ENCODE measurements around the gene SYTL3. TPM values are rescaled to one million over a fixed set of nuclear protein-coding genes. Genes with fewer than 3 reads are reported as not detected.

The SYTL3 gene
- total RNA-seq, 5 donors from 2014 or later (not counting 1 experiment from before 2014, with no cell fraction given) = 14.4 to 45.6 (median 22.9) TPM

DNA sequence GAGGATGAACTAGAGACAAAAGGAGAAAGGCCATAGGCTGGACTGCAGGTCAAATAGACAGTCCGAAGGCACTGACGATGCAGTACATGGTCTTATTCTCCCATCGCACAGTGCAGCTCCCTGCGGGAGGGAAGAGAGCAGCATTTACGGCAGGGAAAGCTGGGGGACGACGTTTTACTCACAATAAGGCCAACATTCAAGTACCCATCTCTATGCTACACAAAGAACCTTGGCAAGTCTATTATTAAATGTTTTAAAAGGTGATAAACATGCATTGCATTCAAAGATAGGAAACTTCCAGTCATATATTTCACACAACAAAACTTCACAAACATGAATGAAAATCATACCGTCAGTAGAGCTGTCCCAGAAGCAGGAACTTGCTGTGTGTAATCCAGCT is 13.1 kb upstream of the SYTL3 start:
- no CpG with 5 or more reads among the region's 8 CpGs for WGBS (ENCODE audit: insufficient coverage)
- H3K27me3 Mint-ChIP-seq = no peaks in the 10 kb centered on the region
- Histone ChIP-seq H3K36me3 (ENCODE audit: control insufficient read depth in 2 of 2, extremely low read depth in 1 of 2, insufficient read depth in 1 of 2, low read length in 1 of 2) (peaks cover 7 to 54% of the 10 kb centered on the region in 2 donors), H3K27me3 (replicated peaks in 1 of 2; ENCODE audit: control insufficient read depth in 2 of 2, extremely low read depth in 1 of 2, insufficient read depth in 2 of 2, low read length in 1 of 2) (no peaks in the 10 kb centered on the region), H3K4me3 (ENCODE audit: control insufficient read depth in 1 of 2, extremely low read depth in 1 of 2, low read length in 1 of 2) (no peak overlapping the region), H3K9me3 (no peaks in the 10 kb centered on the region), H3K4me1 (ENCODE audit: control insufficient read depth in 1 of 2, extremely low read depth in 1 of 2, insufficient read depth in 2 of 2, low read length in 2 of 2) (peaks cover 22 to 46% of the 10 kb centered on the region in 2 experiments), H3K27ac (ENCODE audit: low read length) (no peak overlapping the region)
- no peak overlapping the region for H3K4me3 Mint-ChIP-seq
- peaks cover 70 to 73% (median 72%) of the 10 kb centered on the region in 3 donors for H3K4me1 Mint-ChIP-seq
- H3K36me3 Mint-ChIP-seq = peaks cover 43% of the 10 kb centered on the region
- H3K9me3 Mint-ChIP-seq = no peaks in the 10 kb centered on the region
- no peak for ATAC-seq (replicated peaks in 1 of 4)
- no peak for DNase-seq
- CTCF ChIA-PET = interaction anchor here in 1 of 2 donors (0.6 to 1.1 kb wide), 3 partner anchors 9 to 13 kb away, joined by 3 read pairs; no protein-coding TSS in a partner anchor
- POLR2A ChIA-PET = interaction anchor here in 1 of 2 donors (1.4 kb wide), 1 partner anchor 13 kb away, joined by 8 read pairs; the partner anchor contains the start of gene SYTL3
- peak overlapping the region; percentile 30 to 71 for H3K27ac Mint-ChIP-seq

DNA sequence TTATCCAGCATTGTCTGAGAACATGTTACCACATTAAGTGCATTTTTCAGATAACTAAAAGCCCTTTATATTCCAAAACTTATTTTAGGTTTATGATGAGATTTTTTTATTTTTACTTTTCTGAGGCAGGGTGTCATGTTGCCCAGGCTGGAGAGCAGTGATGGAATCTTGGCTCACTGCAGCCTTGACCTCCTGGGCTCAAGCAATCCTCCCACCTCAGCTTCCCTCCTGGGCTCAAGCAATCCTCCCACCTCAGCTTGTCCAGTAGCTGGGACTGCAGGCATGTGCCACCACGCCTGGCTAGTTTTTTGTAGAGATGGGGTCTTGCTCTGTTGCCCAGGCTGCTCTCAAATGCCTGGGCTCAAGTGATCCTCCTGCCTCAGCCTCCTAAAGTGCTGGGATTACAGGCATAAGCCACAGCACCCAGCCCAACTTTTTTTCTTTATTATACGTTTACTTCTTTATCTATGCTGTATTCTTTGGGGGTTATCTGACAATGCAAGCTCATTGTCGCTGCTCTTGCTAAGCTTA is 11.5 kb upstream of the SYTL3 start:
- DNase-seq = no peak

DNA sequence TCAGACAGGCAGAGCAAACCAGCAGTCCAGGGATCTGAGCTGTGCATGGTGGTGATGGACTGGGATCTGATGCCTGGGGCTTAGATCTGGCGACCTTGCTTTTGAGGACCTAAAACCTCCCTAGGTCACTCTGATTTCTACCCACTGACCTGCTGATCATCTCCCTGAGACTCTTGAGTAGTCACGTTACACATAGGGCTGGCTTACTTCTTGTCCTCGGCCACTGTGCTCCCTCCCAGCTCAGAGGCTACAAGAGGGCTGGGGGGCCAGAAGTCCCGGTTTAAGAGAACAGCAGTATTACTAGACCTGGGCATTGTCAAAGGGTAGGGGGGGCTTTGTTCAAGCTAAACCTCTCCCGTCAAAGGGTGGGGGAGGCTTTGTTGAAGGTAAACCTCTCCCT is 10.8 kb upstream of the SYTL3 start:
- CTCF ChIA-PET = interaction anchor here in 1 of 2 donors (0.6 to 1.3 kb wide), 2 partner anchors 21 to 104 kb away, joined by 3 to 4 read pairs; no protein-coding TSS in a partner anchor
- H3K4me3 ChIP-seq (ENCODE audit: control insufficient read depth in 1 of 2, extremely low read depth in 1 of 2, low read length in 1 of 2) = no peak overlapping the region
- ATAC-seq (replicated peaks in 1 of 4) = no peak
- H3K36me3 Mint-ChIP-seq = peaks cover 39% of the 10 kb centered on the region
- WGBS (ENCODE audit: insufficient coverage) = 90% methylated on average over 4 of the region's 5 CpGs
- peaks cover 29 to 58% of the 10 kb centered on the region in 2 experiments for H3K4me1 ChIP-seq (ENCODE audit: control insufficient read depth in 1 of 2, extremely low read depth in 1 of 2, insufficient read depth in 2 of 2, low read length in 2 of 2)
- H3K36me3 ChIP-seq (ENCODE audit: control insufficient read depth in 2 of 2, extremely low read depth in 1 of 2, insufficient read depth in 1 of 2, low read length in 1 of 2) = peaks cover 7 to 52% of the 10 kb centered on the region in 2 donors
- H3K27me3 Mint-ChIP-seq = no peaks in the 10 kb centered on the region
- no peak for DNase-seq
- H3K9me3 Mint-ChIP-seq = no peaks in the 10 kb centered on the region
- H3K27me3 ChIP-seq (replicated peaks in 1 of 2; ENCODE audit: control insufficient read depth in 2 of 2, extremely low read depth in 1 of 2, insufficient read depth in 2 of 2, low read length in 1 of 2) = no peaks in the 10 kb centered on the region
- no peaks in the 10 kb centered on the region for H3K9me3 ChIP-seq
- peaks cover 81 to 84% (median 82%) of the 10 kb centered on the region in 3 donors for H3K4me1 Mint-ChIP-seq
- peak overlapping the region; percentile 37 for H3K27ac ChIP-seq (ENCODE audit: low read length)
- POLR2A ChIA-PET = interaction anchor here (0.5 to 2.3 kb wide), 7 partner anchors 10 to 142 kb away, joined by 3 to 9 read pairs (median 3); partner anchors contain the start of gene SYTL3 (in 1 of the 2)
- H3K4me3 Mint-ChIP-seq = peak overlapping the region in 1 of 3 donors; percentile 49
- H3K27ac Mint-ChIP-seq = peak overlapping the region; percentile 65 to 80

More for the DNA sequence above, 11.5 kb upstream of the SYTL3 start:
- CTCF ChIA-PET = interaction anchor here in 1 of 2 donors (0.6 to 1.3 kb wide), 2 partner anchors 21 to 105 kb away, joined by 3 to 4 read pairs; no protein-coding TSS in a partner anchor
- H3K4me3 ChIP-seq (ENCODE audit: control insufficient read depth in 1 of 2, extremely low read depth in 1 of 2, low read length in 1 of 2) = no peak overlapping the region
- peak overlapping the region in 1 of 3 donors; percentile 49 for H3K4me3 Mint-ChIP-seq
- H3K4me1 ChIP-seq (ENCODE audit: control insufficient read depth in 1 of 2, extremely low read depth in 1 of 2, insufficient read depth in 2 of 2, low read length in 2 of 2) = peaks cover 29 to 58% of the 10 kb centered on the region in 2 experiments
- POLR2A ChIA-PET = interaction anchor here (0.5 to 2.3 kb wide), 8 partner anchors 11 to 490 kb away, joined by 3 to 9 read pairs (median 4); partner anchors contain the start of gene SYTL3 (in 1 of the 2)
- peak overlapping the region; percentile 37 for H3K27ac ChIP-seq (ENCODE audit: low read length)
- no CpG with 5 or more reads among the region's 3 CpGs for WGBS (ENCODE audit: insufficient coverage)
- peaks cover 39% of the 10 kb centered on the region for H3K36me3 Mint-ChIP-seq
- peaks cover 7 to 52% of the 10 kb centered on the region in 2 donors for H3K36me3 ChIP-seq (ENCODE audit: control insufficient read depth in 2 of 2, extremely low read depth in 1 of 2, insufficient read depth in 1 of 2, low read length in 1 of 2)
- ATAC-seq (replicated peaks in 1 of 4) = no peak
- H3K27ac Mint-ChIP-seq = peak overlapping the region; percentile 65 to 80
- H3K27me3 ChIP-seq (replicated peaks in 1 of 2; ENCODE audit: control insufficient read depth in 2 of 2, extremely low read depth in 1 of 2, insufficient read depth in 2 of 2, low read length in 1 of 2) = no peaks in the 10 kb centered on the region
- peaks cover 80 to 82% (median 81%) of the 10 kb centered on the region in 3 donors for H3K4me1 Mint-ChIP-seq
- no peaks in the 10 kb centered on the region for H3K9me3 ChIP-seq
- no peaks in the 10 kb centered on the region for H3K27me3 Mint-ChIP-seq
- no peaks in the 10 kb centered on the region for H3K9me3 Mint-ChIP-seq

DNA sequence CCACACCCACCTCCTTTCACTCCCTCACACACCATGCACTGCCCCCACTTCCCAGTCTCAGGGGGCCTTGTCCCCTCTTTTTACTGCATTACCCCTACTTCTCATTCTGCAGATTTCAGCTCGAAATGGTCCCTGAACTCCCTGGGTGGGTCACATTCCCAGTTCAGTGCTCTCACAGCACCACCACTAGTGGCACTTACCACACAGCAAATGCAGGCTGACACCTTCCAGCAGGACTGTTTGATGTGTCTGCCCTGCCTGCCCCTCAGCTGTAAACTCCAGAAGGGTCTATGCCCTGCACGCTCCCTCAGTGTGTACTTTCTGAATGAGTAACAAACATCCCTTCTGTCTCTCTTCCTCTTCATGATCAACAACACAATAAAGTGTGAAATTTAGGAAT is 9.3 kb upstream of the SYTL3 start:
- peaks cover 33% of the 10 kb centered on the region for H3K36me3 Mint-ChIP-seq
- ChIA-PET POLR2A (interaction anchor here (0.6 to 0.9 kb wide), 5 partner anchors 10 to 359 kb away, joined by 3 to 8 read pairs (median 3); partner anchors contain the start of gene SYTL3 (in 1 of the 2)), CTCF (interaction anchor here (0.7 kb wide), 2 partner anchors 13 to 334 kb away, joined by 3 read pairs; no protein-coding TSS in a partner anchor)
- no peaks in the 10 kb centered on the region for H3K27me3 ChIP-seq (replicated peaks in 1 of 2; ENCODE audit: control insufficient read depth in 2 of 2, extremely low read depth in 1 of 2, insufficient read depth in 2 of 2, low read length in 1 of 2)
- no peaks in the 10 kb centered on the region for H3K27me3 Mint-ChIP-seq
- H3K4me1 Mint-ChIP-seq = peaks cover 74 to 77% (median 75%) of the 10 kb centered on the region in 3 donors
- H3K27ac ChIP-seq (ENCODE audit: low read length) = peak overlapping the region; percentile 3
- ATAC-seq (replicated peaks in 1 of 4) (no peak), DNase-seq (no peak)
- peaks cover 3 to 47% of the 10 kb centered on the region in 2 donors for H3K36me3 ChIP-seq (ENCODE audit: control insufficient read depth in 2 of 2, extremely low read depth in 1 of 2, insufficient read depth in 1 of 2, low read length in 1 of 2)
- no peak overlapping the region for H3K4me3 ChIP-seq (ENCODE audit: control insufficient read depth in 1 of 2, extremely low read depth in 1 of 2, low read length in 1 of 2)
- peak overlapping the region; percentile 2 to 91 (median 10) for H3K4me3 Mint-ChIP-seq
- peak overlapping the region; percentile 80 to 91 for H3K27ac Mint-ChIP-seq
- no peaks in the 10 kb centered on the region for H3K9me3 Mint-ChIP-seq
- no peaks in the 10 kb centered on the region for H3K9me3 ChIP-seq
- WGBS (ENCODE audit: insufficient coverage) = 83% methylated on average over 1 of the region's 2 CpGs
- H3K4me1 ChIP-seq (ENCODE audit: control insufficient read depth in 1 of 2, extremely low read depth in 1 of 2, insufficient read depth in 2 of 2, low read length in 2 of 2) = peaks cover 20 to 61% of the 10 kb centered on the region in 2 experiments

DNA sequence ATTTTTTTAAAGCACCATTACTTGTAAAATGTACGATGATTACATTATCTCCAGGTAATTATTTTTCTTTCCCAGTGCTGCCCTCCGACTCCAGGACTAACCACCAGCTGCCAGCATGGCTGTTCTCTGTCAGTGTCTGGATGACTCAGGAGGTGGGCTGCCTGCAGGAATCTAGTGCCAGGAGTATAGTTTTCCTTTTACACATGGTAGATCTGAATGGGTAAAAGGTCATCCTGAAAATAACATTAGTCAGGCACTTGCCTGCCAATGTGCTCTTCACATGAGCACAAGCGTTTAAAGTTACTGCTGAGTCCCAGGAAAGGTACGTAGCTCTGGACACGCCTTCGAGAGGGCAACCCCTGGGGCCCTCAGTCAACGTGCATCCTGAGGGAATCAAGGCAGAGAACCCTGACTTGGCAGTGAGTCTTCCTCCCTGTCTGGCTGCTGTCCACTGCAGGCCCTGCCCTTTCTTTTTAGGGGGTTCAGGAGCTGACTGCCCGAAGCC is 7.7 kb upstream of the SYTL3 start:
- ATAC-seq (replicated peaks in 1 of 4) (no peak), DNase-seq (no peak)
- Histone ChIP-seq H3K4me3 (ENCODE audit: control insufficient read depth in 1 of 2, extremely low read depth in 1 of 2, low read length in 1 of 2) (peak overlapping the region in 1 of 2 donors; percentile 81), H3K27me3 (replicated peaks in 1 of 2; ENCODE audit: control insufficient read depth in 2 of 2, extremely low read depth in 1 of 2, insufficient read depth in 2 of 2, low read length in 1 of 2) (no peaks in the 10 kb centered on the region), H3K27ac (ENCODE audit: low read length) (no peak overlapping the region), H3K9me3 (no peaks in the 10 kb centered on the region), H3K4me1 (ENCODE audit: control insufficient read depth in 1 of 2, extremely low read depth in 1 of 2, insufficient read depth in 2 of 2, low read length in 2 of 2) (peaks cover 12 to 57% of the 10 kb centered on the region in 2 experiments), H3K36me3 (ENCODE audit: control insufficient read depth in 2 of 2, extremely low read depth in 1 of 2, insufficient read depth in 1 of 2, low read length in 1 of 2) (peaks cover 3 to 32% of the 10 kb centered on the region in 2 donors)
- peaks cover 20% of the 10 kb centered on the region for H3K36me3 Mint-ChIP-seq
- CTCF ChIA-PET = interaction anchor here in 1 of 2 donors (1.2 kb wide), 2 partner anchors 9 to 49 kb away, joined by 3 read pairs; no protein-coding TSS in a partner anchor
- POLR2A ChIA-PET = interaction anchor here (0.5 to 4.2 kb wide), 5 partner anchors 11 to 227 kb away, joined by 3 to 47 read pairs (median 5); partner anchors contain the start of genes EZR (in 1 of the 2) and TMEM181 (in 1 of the 2)
- peak overlapping the region; percentile 91 to 99 (median 95) for H3K4me3 Mint-ChIP-seq
- 92% methylated on average over 6 of the region's 8 CpGs for WGBS (ENCODE audit: insufficient coverage)
- peaks cover 66 to 76% (median 71%) of the 10 kb centered on the region in 3 donors for H3K4me1 Mint-ChIP-seq
- no peaks in the 10 kb centered on the region for H3K9me3 Mint-ChIP-seq
- no peaks in the 10 kb centered on the region for H3K27me3 Mint-ChIP-seq
- peak overlapping the region; percentile 69 to 97 for H3K27ac Mint-ChIP-seq

DNA sequence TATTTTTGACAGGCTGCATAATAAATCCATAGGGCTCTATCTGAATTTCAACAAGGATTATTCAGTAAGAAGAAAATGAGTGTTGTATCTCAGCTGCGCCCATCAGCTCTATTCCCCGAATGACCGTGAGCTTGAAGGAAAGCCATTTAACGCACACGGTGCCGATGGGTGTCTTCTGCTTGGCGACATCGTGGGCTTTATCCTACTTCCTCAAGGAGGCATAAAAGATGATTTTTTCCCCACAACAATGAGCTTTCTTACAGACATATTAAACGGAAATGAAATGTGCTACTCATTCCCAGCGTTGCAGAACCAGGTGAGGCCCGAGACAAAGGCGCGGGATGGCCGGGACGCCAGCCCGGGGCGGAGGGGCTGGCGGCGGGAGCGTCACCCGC is 6.0 kb upstream of the SYTL3 start:
- DNase-seq (peak in 2 of 35 experiments; percentile 19 to 38), ATAC-seq (replicated peaks in 1 of 4) (no peak)
- WGBS (ENCODE audit: insufficient coverage) = 0% methylated on average over 15 of the region's 21 CpGs
- peak overlapping the region; percentile 88 for H3K27ac ChIP-seq (ENCODE audit: low read length)
- H3K36me3 Mint-ChIP-seq = peaks cover 14% of the 10 kb centered on the region
- peak overlapping the region; percentile 81 to 87 for H3K4me3 ChIP-seq (ENCODE audit: control insufficient read depth in 1 of 2, extremely low read depth in 1 of 2, low read length in 1 of 2)
- H3K27me3 ChIP-seq (replicated peaks in 1 of 2; ENCODE audit: control insufficient read depth in 2 of 2, extremely low read depth in 1 of 2, insufficient read depth in 2 of 2, low read length in 1 of 2) = no peaks in the 10 kb centered on the region
- H3K9me3 Mint-ChIP-seq = no peaks in the 10 kb centered on the region
- peak overlapping the region; percentile 96 to 97 for H3K27ac Mint-ChIP-seq
- peak overlapping the region; percentile 91 to 99 (median 95) for H3K4me3 Mint-ChIP-seq
- peaks cover 3 to 21% of the 10 kb centered on the region in 2 donors for H3K36me3 ChIP-seq (ENCODE audit: control insufficient read depth in 2 of 2, extremely low read depth in 1 of 2, insufficient read depth in 1 of 2, low read length in 1 of 2)
- POLR2A ChIA-PET = interaction anchor here (0.5 to 4.2 kb wide), 19 partner anchors 8 to 406 kb away, joined by 3 to 47 read pairs (median 4); no protein-coding TSS in a partner anchor
- CTCF ChIA-PET = interaction anchor here (0.5 to 2.0 kb wide), 6 partner anchors 9 to 423 kb away, joined by 3 to 13 read pairs (median 4); no protein-coding TSS in a partner anchor
- no peaks in the 10 kb centered on the region for H3K27me3 Mint-ChIP-seq
- peaks cover 61 to 74% (median 64%) of the 10 kb centered on the region in 3 donors for H3K4me1 Mint-ChIP-seq
- H3K4me1 ChIP-seq (ENCODE audit: control insufficient read depth in 1 of 2, extremely low read depth in 1 of 2, insufficient read depth in 2 of 2, low read length in 2 of 2) = peaks cover 12 to 53% of the 10 kb centered on the region in 2 experiments
- no peaks in the 10 kb centered on the region for H3K9me3 ChIP-seq

Measured in T-cell (primary cell).